HG03280 (cell line): ENCODE data around the gene DDX10.

Source experiments
- ATAC-seq: cut with Tn5 transposase; IDR thresholded peaks from one replicate; pipeline ENCODE4 v1.9.1; 2021; ENCODE audit warnings: mild to moderate bottlenecking, moderate library complexity; ENCODE audit not compliant: unreplicated experiment

Gene DDX10

DNA sequence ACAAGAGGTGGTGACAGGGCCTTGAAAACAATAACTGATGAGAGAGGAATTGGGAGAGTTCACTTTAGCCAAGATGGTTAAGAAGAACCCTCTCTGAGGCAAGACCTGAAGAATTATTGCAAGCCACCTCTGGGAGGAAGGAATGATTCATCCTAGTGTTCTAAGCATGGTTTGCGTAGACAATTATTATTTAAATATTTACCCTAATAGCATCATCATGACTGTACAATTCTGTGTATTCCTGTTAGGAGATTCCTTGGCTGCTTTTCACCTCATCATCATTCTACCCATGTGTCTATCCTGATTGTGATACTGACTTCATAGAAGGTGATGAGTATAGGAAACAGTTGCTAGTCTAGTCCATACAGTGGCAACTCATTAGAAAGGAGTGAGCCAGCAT is 264.4 kb downstream of the DDX10 start:
- no peak for ATAC-seq

DNA sequence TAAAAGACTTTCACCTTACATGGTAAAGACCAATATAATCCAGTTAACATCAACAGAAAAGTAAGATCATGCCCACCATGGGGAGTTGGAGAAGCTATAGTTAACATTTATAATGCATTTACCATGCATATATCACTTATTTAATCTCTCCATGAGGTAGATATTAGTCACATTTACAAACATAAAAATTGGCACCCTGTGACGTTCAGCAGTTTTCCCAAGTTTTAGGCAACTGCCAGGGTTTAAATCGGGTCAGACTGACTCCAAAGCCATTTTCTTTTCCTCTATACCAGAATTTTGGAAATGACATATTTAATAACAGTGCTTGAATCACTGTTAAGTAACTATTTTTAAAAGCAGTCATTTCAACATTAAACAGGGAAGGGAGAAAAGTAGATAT is 266.3 kb downstream of the DDX10 start:
- ATAC-seq, result no peak

DNA sequence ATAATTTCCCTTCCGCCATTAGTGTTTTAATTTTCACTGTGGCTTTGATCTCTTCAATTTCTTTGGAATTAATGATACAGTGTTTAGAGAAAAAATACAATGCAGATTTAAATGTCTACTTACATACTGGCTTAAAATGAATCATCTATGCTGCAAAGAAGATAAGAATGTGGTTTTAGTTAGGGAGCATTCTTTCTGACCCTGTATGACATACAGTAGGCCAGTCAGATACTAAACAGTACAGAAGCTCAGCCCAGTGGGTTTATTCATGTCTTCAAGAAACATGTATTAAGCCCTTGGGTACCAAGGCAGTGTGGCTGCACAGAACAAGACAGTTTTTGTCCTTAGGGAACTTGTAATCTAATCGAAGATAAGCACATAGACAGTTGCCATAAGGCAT is 268.8 kb downstream of the DDX10 start:
- no peak for ATAC-seq

DNA sequence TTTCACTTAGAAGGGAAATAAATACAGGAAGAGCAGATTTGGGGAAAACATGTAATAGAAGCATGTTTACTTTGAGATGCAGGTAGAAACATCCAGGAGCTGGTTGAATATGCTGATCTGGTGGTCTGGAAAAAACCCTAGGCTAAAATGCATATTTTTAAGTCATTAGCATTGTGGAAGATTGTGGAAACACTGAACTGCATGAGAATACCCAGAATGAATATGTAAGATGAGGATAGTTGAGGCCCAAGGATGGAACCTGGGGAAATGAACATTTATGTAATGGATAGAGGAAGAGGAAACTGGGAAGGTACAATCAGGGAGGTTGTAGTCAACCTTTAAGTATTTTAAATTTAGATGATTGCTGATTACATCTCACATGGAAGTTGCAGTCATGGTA is 269.4 kb downstream of the DDX10 start:
- ATAC-seq, result no peak

- no peak for ATAC-seq
These were observed 269.8 kb downstream of the DDX10 start for GRCh38 chr11:108934696-108935095.

DNA sequence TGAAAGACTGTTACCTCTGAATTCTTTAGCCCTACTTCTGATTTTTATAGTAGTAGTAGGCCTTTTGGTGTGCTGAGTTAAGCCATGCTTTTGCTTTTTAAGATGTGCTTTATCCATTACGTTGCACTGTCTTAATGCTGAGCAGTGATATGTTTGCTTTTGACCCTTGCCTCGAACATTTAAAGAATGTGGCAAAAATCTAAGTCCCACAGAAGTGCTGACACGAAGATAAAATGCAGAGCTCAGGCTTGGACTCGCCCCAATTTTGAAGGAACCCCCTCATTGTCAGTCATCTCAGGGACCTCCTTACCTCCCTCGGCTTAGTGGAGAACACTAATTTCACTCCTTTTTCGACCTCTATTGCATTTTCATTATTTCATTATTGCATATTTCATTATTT is 272.9 kb downstream of the DDX10 start:
- no peak for ATAC-seq

GRCh38 chr11:108938604-108939003 is 273.7 kb downstream of the DDX10 start:
- no peak for ATAC-seq

DNA sequence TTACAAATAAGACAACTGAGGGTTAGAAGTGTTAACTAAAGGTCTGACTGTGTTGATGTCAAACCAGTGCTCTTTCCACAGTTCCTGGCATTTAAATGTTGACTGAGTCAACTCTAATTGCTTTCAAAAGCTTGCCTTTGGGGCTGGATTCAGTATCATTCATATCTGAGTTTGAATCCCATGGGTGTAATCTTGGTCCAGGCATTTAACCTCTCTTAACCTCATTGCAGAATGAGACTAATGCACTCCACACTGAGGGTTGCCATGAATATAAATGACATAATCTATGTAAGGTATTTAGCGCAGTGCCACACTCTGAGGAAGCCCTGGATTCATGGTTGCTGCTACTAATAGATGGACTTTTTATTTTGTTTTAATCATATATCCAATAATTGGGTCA is 274.3 kb downstream of the DDX10 start:
- no peak for ATAC-seq

- no peak for ATAC-seq
These were observed 279.0 kb downstream of the DDX10 start for GRCh38 chr11:108943853-108944252.

- no peak for ATAC-seq
These were observed 279.8 kb downstream of the DDX10 start for GRCh38 chr11:108944471-108945178.

- ATAC-seq, result no peak
These were observed 280.5 kb downstream of the DDX10 start for GRCh38 chr11:108945341-108945740.

- no peak for ATAC-seq
These were observed 283.0 kb downstream of the DDX10 start for GRCh38 chr11:108947654-108948570.

DNA sequence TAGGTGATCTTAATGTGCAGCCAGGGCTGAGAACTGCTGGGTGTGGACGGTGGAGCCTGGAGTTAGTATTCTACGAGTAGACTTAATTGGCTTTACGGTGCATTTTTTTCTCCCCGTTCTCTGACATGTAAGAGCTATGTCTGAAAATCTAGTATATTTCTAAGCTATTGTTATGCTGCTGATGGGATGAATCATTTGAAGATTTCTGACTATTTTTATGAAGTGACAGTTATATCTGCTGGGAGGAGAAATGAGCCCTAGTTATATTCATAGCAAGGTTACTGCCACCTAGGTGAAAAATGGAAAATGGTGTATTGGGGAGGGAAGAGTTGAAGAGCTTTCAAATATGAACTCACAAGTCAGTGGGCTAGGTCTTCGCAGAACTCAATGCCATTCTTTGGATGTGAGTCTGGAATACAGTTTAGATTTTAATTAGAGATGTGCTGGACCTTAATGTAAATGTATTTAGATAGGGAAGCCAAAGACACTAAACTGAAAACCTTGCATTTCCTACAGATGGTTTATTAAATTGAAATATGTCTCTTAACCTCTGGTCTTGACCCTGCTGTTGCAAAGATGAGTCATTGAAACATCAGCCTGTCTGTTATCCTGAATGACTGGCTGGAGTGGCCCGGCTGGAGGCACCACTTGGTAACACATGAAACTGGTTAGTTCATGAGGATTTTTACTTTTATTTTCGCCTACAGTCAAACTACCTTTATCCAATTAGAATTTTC is 293.7 kb downstream of the DDX10 start:
- ATAC-seq, result no peak

DNA sequence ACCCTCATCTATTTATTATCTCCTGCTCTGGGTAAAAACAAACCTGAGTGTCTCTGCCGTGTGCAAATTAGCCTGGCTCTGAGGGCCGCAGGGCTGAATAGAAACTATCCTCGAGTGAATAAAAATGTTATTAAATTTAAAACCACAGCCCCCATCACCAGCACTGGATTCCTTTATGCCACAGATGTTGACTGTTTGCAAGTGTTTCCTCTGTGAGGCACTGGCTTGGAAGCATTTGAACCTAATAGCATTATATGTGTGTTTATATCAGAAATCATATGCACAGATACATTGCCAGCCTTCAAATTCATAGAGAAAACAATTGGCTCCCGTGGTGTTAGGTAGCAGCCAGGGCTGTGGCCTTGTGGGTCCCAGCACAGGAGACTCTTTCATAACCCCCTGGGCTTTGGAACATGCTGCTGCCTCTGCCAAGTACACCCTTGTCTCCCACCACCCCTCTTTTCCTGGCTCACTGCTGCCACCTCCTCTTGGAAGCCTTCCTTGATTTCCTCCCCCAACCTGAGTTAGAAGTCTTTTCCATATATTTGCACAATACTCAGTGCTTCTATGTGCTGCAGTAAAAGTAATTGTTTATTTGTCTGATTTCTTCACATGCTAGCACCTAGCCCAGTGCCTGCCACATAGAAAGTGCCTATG is 294.4 kb downstream of the DDX10 start:
- ATAC-seq, result no peak

GRCh38 chr11:108959874-108960273 is 295.0 kb downstream of the DDX10 start:
- no peak for ATAC-seq

GRCh38 chr11:108960501-108960900 is 295.6 kb downstream of the DDX10 start:
- ATAC-seq, result no peak

- ATAC-seq, result no peak
These were observed 296.2 kb downstream of the DDX10 start for GRCh38 chr11:108961095-108961494.

DNA sequence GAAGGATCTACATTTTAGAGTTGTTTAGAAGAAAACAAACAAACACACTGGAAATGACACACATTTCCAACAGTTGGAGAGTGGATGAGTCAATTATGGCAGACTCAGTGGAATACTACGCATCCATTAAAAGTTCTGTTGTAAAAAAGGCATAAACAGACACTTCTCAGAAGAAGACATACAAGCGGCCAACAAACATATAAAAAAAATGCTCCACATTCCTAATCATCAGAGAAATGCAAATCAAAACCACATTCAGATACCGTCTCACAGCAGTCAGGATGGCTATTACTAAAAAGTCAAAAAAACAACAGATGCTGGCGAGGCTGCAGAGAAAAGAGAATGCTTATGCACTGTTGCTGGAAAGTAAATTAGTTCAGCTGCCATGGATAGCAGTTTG is 298.2 kb downstream of the DDX10 start:
- ATAC-seq, result no peak

GRCh38 chr11:108965306-108966001 is 300.6 kb downstream of the DDX10 start:
- ATAC-seq, result no peak

DNA sequence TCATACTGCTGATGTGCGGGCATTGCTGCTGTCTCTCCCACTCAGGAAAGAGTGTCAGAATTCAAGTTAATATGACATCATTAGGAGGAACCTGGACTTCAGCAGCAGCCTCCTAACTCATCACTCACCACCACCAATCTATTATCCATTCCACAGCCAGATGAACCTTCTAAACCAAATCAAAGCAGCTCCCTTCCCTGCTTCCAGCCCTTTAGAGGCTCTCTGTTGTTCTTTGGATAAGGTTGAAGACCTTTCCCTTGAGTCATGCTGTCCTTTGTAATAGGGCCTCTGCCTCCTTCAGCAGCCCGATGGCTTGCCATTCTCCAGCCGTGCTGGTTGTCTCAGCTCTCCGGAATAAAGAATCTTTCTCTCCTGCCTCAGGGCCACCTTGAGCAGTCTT is 301.3 kb downstream of the DDX10 start:
- no peak for ATAC-seq
